ENCODE data around the gene NTPCR.

GRCh38 chr1:232993555-232993954, 43.1 kb downstream of the NTPCR start:
- TF ChIP-seq KDM1A (IDR thresholded peaks at IDR 0.05; ENCODE audit: low read depth): no peak
- TF ChIP-seq REST (IDR thresholded peaks at IDR 0.05): no peak
- TF ChIP-seq RFX5 (IDR thresholded peaks at IDR 0.05): no peak
- no peak for TF ChIP-seq RCOR1 (IDR thresholded peaks at IDR 0.05; ENCODE audit: low read depth, low read length)
- no peak for TF ChIP-seq CTCF (IDR thresholded peaks at IDR 0.05)
- TF ChIP-seq MYC (IDR thresholded peaks at IDR 0.05; ENCODE audit: borderline replicate concordance, low read length): no peak
- no peak for TF ChIP-seq ELK1 (IDR thresholded peaks at IDR 0.05; ENCODE audit: low read depth, low read length)
- no peak for TF ChIP-seq HDAC2 (IDR thresholded peaks at IDR 0.05)
- TF ChIP-seq USF2 (IDR thresholded peaks at IDR 0.05): no peak
- TF ChIP-seq POLR2A (IDR thresholded peaks at IDR 0.05; ENCODE audit: low read length): no peak
